Adipocyte (in vitro differentiated cells): ENCODE measurements around the gene CIROP.

Experiments
- DNase-seq: peaks from one replicate; pipeline ENCODE4 v3.0.0-alpha.2; 2015; ENCODE audit warnings: low read depth
- H3K27me3 ChIP-seq: replicated peaks from 2 replicates; pipeline ENCODE4 v1.7.0; 2013; ENCODE audit warnings: mild to moderate bottlenecking, low read length, moderate library complexity; ENCODE audit not compliant: control insufficient read depth, insufficient read depth
- H3K36me3 ChIP-seq: 2 replicates; pipeline ENCODE4 v1.7.0; 2013; ENCODE audit warnings: low read length, mild to moderate bottlenecking, moderate library complexity; ENCODE audit not compliant: control insufficient read depth, insufficient read depth, severe bottlenecking
- H3K4me1 ChIP-seq: 2 replicates; pipeline ENCODE4 v1.7.0; 2013; ENCODE audit warnings: mild to moderate bottlenecking, low read length, moderate library complexity; ENCODE audit not compliant: control insufficient read depth, insufficient read depth
- H3K4me3 ChIP-seq: 2 replicates; pipeline ENCODE4 v1.7.0; 2013; ENCODE audit warnings: mild to moderate bottlenecking, low read length, moderate library complexity
- H3K9ac ChIP-seq: 2 replicates; pipeline ENCODE4 v1.7.0; 2013; ENCODE audit warnings: mild to moderate bottlenecking, low read length, moderate library complexity
- H3K9me3 ChIP-seq: 2 replicates; pipeline ENCODE4 v1.7.0; 2013; ENCODE audit warnings: mild to moderate bottlenecking, low read length, moderate library complexity; ENCODE audit not compliant: control insufficient read depth

CIROP gene

GRCh38 chr14:23090254-23090636 lies 14.5 kb downstream of the CIROP start:
- Histone ChIP-seq H3K4me1 (peaks cover 30% of the 10 kb centered on the region), H3K4me3 (no peak overlapping the region), H3K36me3 (peaks cover 77% of the 10 kb centered on the region), H3K9me3 (no peaks in the 10 kb centered on the region), H3K27me3 (no peaks in the 10 kb centered on the region), H3K9ac (peak overlapping the region; percentile 1)
- no peak for DNase-seq

DNA sequence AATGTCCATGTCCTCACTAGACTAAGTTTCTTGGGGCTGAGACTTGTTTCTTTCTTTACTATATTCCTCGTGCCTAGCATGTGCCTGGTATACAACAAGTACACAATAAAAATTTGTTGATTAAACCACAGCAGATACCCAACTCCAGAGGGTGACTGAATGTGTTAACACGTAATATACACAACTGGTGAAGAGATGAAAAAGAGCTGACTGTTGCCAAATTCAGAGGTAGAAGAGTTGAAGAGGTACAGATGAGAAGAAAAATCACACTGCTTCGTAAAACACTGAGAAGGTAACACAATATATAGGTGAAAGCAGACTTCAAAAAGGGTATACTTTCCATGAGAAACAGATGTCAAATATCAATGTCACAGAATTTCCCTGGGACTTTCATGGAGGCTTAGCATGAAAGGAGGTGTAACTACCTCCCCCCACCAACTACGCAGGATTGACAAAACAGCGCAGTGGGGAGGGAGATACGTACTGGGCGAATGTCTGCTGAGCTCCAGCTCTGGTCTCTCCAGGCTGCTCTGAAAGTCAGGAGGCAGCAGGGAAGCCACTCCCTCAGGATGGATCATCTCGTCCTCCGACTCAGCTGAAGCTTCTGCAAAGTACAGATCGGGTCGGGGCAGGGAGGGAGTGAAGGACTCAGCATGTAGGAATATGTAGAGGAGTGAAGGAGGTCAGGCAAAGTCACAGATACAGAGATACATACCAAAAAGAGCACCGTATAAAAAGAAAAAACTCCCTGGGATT lies 15.1 kb downstream of the CIROP start:
- Histone ChIP-seq H3K9me3 (no peaks in the 10 kb centered on the region), H3K4me3 (no peak overlapping the region), H3K4me1 (peaks cover 35% of the 10 kb centered on the region), H3K9ac (no peak overlapping the region), H3K36me3 (peaks cover 82% of the 10 kb centered on the region), H3K27me3 (no peaks in the 10 kb centered on the region)
- no peak for DNase-seq

DNA sequence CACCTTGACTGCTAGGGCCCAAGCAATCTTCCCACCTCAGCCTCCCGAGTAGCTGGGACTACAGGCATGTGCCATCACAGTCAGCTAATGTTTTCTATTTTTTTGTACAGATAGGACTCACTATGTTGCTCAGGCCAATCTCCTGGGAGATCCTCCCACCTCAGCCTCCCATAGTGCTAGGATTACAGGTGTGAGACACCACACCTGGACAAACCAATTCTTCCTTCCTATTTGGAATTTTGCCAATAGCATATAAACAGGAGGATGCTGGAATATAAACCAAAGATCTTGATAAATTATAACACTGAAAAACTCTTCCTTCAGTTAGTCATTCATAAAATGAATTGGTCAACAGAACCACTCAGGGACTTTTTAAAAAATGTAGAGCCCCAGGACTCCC lies 18.2 kb downstream of the CIROP start:
- Histone ChIP-seq H3K9ac (no peak overlapping the region), H3K4me1 (peaks cover 26% of the 10 kb centered on the region), H3K27me3 (no peaks in the 10 kb centered on the region), H3K4me3 (no peak overlapping the region), H3K36me3 (peaks cover 85% of the 10 kb centered on the region), H3K9me3 (no peaks in the 10 kb centered on the region)
- no peak for DNase-seq

DNA sequence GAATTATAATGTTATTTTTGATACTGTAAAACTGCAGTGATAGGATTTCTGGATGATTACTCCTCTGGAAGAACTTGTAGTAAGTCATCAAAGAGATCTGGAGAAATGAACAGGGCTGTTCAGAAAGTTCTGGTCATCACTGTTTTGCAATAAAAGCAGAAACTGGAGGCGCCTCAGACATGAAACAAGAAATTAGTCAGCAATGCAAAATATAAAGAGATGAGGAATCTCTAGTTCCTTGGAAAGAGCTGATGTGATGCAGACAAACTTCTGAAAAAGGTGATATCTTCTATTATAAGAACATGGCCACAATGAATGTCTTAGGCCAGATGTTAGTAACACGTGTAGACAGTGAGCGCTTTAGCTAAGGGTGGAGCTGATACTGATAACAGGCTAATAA lies 19.3 kb downstream of the CIROP start:
- Histone ChIP-seq H3K9me3 (no peaks in the 10 kb centered on the region), H3K36me3 (peaks cover 87% of the 10 kb centered on the region), H3K9ac (peak overlapping the region; percentile 51), H3K4me3 (no peak overlapping the region), H3K27me3 (no peaks in the 10 kb centered on the region), H3K4me1 (peaks cover 35% of the 10 kb centered on the region)
- no peak for DNase-seq

DNA sequence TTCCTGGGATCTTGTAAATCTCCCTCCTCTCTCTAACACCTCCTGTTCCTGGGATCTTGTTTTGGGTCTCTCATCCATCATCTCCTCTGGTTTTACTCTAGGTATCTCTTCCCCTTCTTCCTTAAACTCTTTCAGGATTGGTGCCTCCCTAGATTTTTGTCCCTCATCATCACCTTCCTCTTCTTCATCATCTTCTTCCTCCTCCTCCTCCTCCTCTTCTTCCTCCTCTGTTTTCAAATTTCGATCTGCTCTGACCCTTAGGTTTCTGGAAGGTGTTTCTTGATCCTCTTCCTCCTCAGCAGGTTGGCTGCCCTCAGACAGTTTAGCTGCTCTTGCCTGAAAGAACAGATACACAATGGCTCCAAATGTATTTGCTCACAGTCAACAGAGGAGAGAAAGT lies 24.3 kb downstream of the CIROP start:
- peaks cover 82% of the 10 kb centered on the region for H3K36me3 ChIP-seq
- H3K9ac ChIP-seq = peak overlapping the region; percentile 78
- H3K27me3 ChIP-seq = no peaks in the 10 kb centered on the region
- H3K4me3 ChIP-seq = no peak overlapping the region
- no peaks in the 10 kb centered on the region for H3K9me3 ChIP-seq
- no peak for DNase-seq
- H3K4me1 ChIP-seq = peaks cover 71% of the 10 kb centered on the region

- H3K9me3 ChIP-seq = no peaks in the 10 kb centered on the region
- no peaks in the 10 kb centered on the region for H3K27me3 ChIP-seq
- H3K9ac ChIP-seq = peak overlapping the region; percentile 78
- peaks cover 69% of the 10 kb centered on the region for H3K4me1 ChIP-seq
- peaks cover 82% of the 10 kb centered on the region for H3K36me3 ChIP-seq
- DNase-seq = peak; percentile 28
- peak overlapping the region; percentile 23 for H3K4me3 ChIP-seq
Measured at GRCh38 chr14:23079716-23080115, 25.1 kb downstream of the CIROP start.

- Histone ChIP-seq H3K4me3 (peak overlapping the region; percentile 23), H3K4me1 (peaks cover 67% of the 10 kb centered on the region), H3K36me3 (peaks cover 88% of the 10 kb centered on the region), H3K27me3 (no peaks in the 10 kb centered on the region), H3K9ac (peak overlapping the region; percentile 88), H3K9me3 (no peaks in the 10 kb centered on the region)
- peak; percentile 93 for DNase-seq
Measured at GRCh38 chr14:23078692-23079116, 26.1 kb downstream of the CIROP start.

DNA sequence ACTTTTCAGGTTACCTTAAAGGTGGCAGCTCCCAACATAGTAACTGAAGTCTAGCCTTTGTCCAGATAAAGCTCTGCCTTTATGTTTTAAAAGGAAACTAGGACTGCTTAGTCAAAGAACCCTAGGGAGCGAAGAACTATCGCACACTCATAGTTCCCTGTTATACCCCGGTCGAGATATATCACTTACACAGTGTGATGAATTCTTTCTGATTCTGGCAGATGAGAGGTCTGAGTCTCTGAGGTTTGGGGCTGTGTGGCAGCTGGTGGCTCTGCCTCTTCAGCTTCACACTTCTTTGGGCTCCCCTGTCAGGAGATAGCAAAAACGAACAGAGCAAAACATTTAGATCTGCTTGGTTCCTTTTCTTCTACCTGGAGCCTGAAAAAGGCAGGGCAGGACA lies 26.8 kb downstream of the CIROP start:
- Histone ChIP-seq H3K36me3 (peaks cover 89% of the 10 kb centered on the region), H3K4me1 (peaks cover 68% of the 10 kb centered on the region), H3K9ac (peak overlapping the region; percentile 88), H3K4me3 (peak overlapping the region; percentile 9), H3K27me3 (no peaks in the 10 kb centered on the region), H3K9me3 (no peaks in the 10 kb centered on the region)
- DNase-seq = no peak

DNA sequence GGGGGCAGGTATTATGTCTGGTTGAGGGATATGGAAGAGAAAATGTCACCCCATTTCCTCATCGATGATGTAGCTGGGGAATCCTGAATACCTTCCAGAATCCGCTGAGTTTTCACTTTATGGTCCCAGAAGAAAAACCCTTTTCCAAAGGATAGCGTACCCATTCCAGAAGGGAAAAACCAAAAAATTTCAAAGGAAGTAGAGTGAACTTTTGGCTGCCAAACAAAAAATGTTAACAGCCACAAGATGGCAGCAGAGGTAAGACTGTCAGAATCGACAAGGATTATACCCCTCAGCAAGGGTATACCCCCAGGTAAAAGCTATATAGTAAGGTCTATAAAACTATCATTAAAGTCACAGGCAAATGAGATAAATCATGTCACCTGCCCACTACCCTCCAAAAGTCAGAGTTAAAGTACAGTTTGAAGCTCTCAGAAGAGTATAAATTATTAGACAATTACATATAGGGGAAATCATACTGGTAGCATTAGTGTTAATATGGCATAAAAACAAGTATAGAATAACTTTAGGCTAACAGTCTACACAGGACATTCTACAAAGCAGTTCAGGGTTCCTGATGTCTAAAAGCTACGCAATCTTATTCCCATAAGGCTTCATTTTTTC lies 27.9 kb downstream of the CIROP start:
- H3K9ac ChIP-seq = peak overlapping the region; percentile 88
- peak overlapping the region; percentile 46 for H3K4me3 ChIP-seq
- peaks cover 92% of the 10 kb centered on the region for H3K36me3 ChIP-seq
- DNase-seq = peak; percentile 72
- no peaks in the 10 kb centered on the region for H3K9me3 ChIP-seq
- peaks cover 73% of the 10 kb centered on the region for H3K4me1 ChIP-seq
- H3K27me3 ChIP-seq = no peaks in the 10 kb centered on the region

GRCh38 chr14:23074906-23075305 lies 29.9 kb downstream of the CIROP start:
- Histone ChIP-seq H3K27me3 (no peaks in the 10 kb centered on the region), H3K36me3 (peaks cover 73% of the 10 kb centered on the region), H3K4me1 (peaks cover 69% of the 10 kb centered on the region), H3K4me3 (no peak overlapping the region), H3K9ac (peak overlapping the region; percentile 39), H3K9me3 (no peaks in the 10 kb centered on the region)
- no peak for DNase-seq

GRCh38 chr14:23071921-23072539 lies 32.8 kb downstream of the CIROP start:
- Histone ChIP-seq H3K4me1 (peaks cover 63% of the 10 kb centered on the region), H3K4me3 (peak overlapping the region; percentile 95), H3K9me3 (no peaks in the 10 kb centered on the region), H3K36me3 (peaks cover 72% of the 10 kb centered on the region), H3K27me3 (no peaks in the 10 kb centered on the region), H3K9ac (peak overlapping the region; percentile 99)
- no peak for DNase-seq
